Brain pericyte (primary cell): ENCODE data around the gene CDT1.

Experiments used
- DNase-seq: peaks from one replicate; pipeline ENCODE4 v3.0.0-alpha.2; 2012; ENCODE audit warnings: low read depth, low spot score

The CDT1 gene

GRCh38 chr16:88803264-88803987 is at the start of gene CDT1:
TSS of gene CDT1 (plus strand) at chr16:88803789. CDS start at chr16:88803832, 43 bp downstream.
- no peak for DNase-seq

DNA sequence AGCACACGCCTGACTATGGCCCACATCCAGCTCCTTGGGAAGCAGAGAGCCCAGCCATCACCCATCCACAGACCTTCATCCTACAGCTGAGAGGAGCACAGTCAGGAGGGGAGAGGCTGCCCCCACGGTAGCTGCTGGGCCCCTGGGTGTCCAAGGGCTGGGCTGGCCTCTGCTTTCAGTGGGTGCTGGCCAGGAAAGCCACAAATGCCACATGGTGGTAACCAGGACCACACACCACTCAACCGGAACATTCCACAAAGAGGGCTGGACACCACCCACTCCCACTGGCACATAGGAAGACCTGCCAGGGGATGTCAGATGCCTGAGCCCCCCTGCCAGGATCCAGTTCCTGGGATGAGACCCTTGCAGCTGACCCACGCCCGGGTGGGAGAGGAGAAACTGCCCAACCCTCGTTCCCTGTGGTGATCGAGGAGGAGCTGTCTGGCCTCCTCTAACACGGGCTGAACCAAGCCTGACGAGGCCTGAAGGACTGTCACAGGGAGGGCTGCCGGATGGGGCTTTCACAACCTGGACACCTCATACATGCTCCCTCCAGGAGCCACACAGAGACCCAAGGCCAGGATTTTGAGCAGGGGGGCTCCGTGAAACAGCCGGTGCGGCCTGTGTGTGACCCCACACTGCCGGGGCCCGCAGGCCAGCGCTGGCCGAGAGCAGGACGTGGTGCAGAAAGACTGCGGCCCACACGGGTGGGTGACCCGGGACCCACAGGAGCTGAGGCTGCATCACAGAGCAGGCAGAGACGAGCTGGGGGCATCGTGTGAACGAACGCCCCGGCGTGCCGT is 49.3 kb upstream of the CDT1 start:
- DNase-seq, result no peak

GRCh38 chr16:88754912-88755744 is 48.5 kb upstream of the CDT1 start:
- DNase-seq, result no peak

- no peak for DNase-seq
Observed at GRCh38 chr16:88755745-88756443, 47.7 kb upstream of the CDT1 start.

- DNase-seq, result no peak
Observed at GRCh38 chr16:88758227-88758943, 45.2 kb upstream of the CDT1 start.

GRCh38 chr16:88758944-88759244 is 44.7 kb upstream of the CDT1 start:
- no peak for DNase-seq

GRCh38 chr16:88759245-88759975 is 44.2 kb upstream of the CDT1 start:
- DNase-seq, result no peak

DNA sequence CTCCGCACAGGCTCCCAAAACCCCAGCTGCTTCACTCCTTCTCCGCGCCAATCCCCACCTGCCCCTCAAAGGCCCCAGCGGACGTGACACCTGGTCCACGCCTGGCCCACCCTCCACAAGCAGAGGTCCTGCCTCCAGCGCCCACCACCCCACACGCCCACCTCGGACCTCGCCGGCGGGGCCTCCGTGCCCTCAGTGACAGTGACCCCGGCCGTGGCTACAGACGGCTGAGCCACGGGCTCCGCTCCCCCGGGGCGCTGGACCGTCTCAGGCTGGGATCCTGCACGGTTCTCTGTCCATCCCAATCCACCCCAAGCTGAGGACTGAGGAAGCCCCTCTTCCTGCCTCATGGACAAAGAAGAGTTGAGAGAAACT is 43.6 kb upstream of the CDT1 start:
- DNase-seq, result no peak

- DNase-seq, result no peak
Observed at GRCh38 chr16:88760424-88761142, 43.0 kb upstream of the CDT1 start.

- no peak for DNase-seq
Observed at GRCh38 chr16:88761143-88761534, 42.5 kb upstream of the CDT1 start.

GRCh38 chr16:88761830-88762229 is 41.8 kb upstream of the CDT1 start:
- DNase-seq, result no peak

DNA sequence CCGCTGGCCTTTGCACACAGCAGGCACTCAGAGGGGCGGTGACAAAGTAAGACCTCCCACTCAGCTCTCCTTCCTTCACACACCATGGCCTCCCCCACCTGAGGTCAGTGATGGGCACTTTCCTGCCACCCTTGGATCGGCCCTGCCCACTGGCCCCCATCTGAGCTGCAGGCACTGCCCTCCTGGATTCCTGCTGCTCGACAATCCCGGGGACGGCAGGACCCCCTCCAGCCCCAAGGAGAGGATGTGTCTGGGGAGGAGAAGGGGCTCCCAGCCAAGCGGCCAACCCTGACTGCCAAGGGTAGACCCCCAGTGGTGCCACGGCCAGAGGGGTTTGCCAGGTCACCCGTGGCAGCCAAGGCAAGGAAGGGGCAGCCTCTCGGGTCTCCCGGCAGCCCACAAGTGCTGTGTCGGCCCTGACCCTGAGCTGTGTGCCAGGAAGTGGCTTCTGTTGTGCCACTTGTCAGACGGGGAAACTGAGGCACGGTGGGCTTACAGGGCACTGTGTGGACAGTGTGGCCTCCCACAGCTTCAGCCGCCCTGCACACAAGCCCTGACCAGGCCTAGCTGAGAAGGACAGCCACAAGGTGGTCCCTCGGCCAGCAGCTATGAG is 41.2 kb upstream of the CDT1 start:
- DNase-seq, result no peak

DNA sequence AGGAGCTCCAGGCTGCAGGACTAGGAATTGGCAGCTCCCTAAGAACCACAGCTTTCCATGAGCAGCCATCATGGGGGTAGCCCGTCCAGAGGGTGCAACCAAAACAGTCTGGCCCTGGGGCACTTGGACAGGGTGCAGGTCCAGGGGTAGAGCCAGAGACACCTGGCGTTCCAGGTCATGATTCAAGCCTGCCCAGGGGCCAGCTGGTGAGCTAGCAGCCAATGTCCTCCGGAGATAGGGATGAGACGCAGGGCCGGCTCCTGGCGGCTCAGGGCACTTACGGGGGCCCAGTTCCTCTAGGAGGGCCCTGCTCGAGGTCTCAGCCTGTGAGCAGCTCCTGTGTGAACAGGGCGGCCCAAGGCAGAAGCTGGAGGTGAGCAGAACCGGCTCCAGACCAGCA is 40.6 kb upstream of the CDT1 start:
- DNase-seq, result no peak

DNA sequence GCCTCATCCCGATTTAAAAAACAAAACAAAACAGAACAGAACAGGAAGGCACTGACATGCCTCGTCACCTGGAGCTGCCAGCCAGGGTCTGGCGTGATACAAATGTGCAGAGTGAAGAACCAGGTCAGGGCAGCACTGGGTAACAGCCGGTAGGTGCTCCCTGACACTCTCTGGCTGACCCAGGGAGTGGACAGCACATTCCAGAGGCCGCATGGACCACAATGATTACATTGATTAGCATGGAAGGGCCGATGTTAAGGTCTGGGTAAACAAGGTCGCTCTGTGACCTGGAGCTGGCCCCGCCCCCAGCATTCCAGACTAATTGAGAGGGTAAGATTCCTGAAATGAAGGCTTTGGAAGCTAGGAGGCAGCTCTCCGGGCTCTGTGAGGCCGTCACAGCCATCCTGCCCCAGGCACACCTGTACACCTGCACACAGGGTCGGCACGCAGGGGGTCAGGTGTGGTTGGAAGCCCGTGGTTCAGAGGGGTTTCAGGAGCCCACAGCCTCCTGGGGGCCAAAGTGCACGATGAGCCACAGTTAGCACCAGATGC is 40.0 kb upstream of the CDT1 start:
- no peak for DNase-seq

DNA sequence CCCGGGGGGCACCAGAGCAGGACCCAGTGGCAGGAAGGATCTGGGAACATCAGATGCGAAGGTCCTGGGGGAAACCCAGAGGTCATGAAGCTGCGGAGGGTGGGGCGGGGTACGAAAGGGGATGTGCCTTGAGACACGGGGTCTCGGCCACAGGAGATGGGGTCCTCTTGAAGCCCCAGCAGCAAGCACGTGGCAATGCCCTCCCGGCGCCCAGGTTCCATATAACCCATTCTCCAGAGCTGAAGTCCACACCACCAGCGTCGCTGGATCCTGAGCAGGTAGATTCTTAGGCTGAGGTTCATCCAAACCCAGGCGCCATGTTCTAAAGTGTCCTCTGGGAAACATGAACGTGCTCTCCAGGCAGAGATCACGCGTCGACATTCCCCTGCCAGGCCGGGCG is 39.5 kb upstream of the CDT1 start:
- DNase-seq, result no peak

- no peak for DNase-seq
Observed at GRCh38 chr16:88764913-88765349, 38.7 kb upstream of the CDT1 start.

DNA sequence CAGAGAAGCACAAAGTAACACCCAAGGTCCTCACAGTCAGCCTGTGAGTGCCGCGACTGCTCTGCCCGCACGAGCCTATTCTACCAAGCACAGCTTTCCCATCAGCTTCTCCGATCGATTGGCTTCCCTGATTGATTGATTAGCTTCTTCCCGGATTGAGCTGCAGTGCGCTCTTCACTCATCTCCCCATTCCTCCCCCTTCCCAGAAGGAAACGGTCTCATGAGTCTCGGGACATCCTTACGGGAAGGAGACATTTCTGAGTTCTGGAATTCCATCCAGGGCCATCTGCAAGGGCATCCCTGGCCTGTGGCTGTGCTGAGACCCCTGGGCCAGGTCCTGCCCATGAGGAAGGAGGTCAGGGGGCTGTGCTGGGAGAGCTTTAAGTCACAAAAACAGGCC is 36.6 kb upstream of the CDT1 start:
- DNase-seq, result no peak

DNA sequence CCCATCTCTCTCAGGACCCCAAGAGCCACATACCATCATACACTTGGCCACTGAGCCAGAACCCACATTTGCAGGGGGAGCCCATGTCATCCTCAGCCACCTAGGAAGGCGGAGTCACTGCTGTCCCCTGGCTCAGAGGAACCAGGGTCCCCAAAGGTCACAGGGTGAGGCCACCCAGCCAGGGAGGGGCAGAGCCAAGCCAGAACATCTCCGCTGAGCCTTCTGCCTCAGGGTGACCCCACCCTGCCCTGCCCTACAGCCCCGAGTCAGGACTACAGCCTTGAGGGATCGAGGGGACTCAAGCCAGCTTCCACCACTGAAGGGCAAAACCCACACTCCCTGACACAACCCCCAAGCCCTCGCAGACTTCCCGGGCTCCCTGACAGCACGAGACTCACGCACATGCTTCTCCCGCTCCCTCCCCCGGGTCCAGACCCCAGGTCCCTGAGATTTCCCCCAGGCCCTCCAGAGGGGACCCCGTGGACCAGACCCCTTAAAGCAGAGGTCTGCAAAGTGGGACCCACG is 36.0 kb upstream of the CDT1 start:
- no peak for DNase-seq
